ENCODE data around the gene SLC4A2.

DNA sequence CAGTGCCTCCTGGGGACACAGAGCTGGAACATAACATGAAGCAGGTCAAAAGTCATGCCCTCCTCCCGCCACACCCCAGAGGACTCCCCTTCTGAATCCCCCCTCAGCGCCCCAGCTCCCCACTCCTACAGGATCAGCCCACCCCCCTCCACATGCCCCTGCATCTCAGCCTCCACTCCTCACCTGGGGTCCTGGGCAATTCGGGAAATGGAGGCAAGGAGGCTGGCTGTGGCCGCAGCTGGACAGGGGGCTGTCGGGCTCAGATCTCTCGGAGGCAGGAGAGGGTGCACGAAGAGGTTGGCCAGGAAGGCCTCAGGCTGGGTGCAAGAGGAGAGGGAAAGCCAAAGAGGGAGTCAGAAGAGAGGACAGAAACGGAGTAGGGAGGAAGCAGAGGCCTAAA lies 42.9 kb upstream of the SLC4A2 start:
- TF ChIP-seq, protein P1, sequence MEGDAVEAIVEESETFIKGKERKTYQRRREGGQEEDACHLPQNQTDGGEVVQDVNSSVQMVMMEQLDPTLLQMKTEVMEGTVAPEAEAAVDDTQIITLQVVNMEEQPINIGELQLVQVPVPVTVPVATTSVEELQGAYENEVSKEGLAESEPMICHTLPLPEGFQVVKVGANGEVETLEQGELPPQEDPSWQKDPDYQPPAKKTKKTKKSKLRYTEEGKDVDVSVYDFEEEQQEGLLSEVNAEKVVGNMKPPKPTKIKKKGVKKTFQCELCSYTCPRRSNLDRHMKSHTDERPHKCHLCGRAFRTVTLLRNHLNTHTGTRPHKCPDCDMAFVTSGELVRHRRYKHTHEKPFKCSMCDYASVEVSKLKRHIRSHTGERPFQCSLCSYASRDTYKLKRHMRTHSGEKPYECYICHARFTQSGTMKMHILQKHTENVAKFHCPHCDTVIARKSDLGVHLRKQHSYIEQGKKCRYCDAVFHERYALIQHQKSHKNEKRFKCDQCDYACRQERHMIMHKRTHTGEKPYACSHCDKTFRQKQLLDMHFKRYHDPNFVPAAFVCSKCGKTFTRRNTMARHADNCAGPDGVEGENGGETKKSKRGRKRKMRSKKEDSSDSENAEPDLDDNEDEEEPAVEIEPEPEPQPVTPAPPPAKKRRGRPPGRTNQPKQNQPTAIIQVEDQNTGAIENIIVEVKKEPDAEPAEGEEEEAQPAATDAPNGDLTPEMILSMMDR (IDR thresholded peaks at IDR 0.05), result no peak
- no peak for TF ChIP-seq POLR2A (IDR thresholded peaks at IDR 0.05)
